Endothelial cell of umbilical vein (primary cell): ENCODE measurements around the gene P2RY13. TPM values are rescaled to one million over a fixed set of nuclear protein-coding genes. Genes with fewer than 3 reads are reported as not detected.

Experiments used
- BruUV-seq: library from RNA; stranded (reverse); fragments of 400-500 nt; replicated peaks from 2 replicates; lab custom pipeline; 2021; lab: Mats Ljungman, UMichigan
- CTCF ChIA-PET: fragments of 300-600, 350-600 bp; sonication (Branson Sonifier 250); formaldehyde crosslinking; loops from one replicate; lab custom pipeline; 2021; ENCODE audit warnings: antibody characterized with exemption, inconsistent platforms; lab: Charles Lee
- POLR2A ChIA-PET: fragments of 300-600, 350-600 bp; sonication (Branson Sonifier 250); formaldehyde crosslinking; loops from one replicate; lab custom pipeline; 2021; ENCODE audit warnings: antibody characterized with exemption, inconsistent platforms; lab: Charles Lee
- DNase-seq: peaks from one replicate; pipeline ENCODE4 v3.0.0-alpha.2; 2011; ENCODE audit warnings: low read depth, low spot score
- FAIRE-seq: peaks from 2 replicates; lab custom pipeline; 2011; peaks lifted over from hg19 to GRCh38; lab: Jason Lieb, UNC
- H2AFZ ChIP-seq: 2 replicates; pipeline ENCODE4 v1.6.0; 2012; ENCODE audit warnings: low read depth, low read length, control low read depth, inconsistent platforms
- H3K27ac ChIP-seq: 2 replicates; pipeline ENCODE4 v1.5.1; 2011; ENCODE audit warnings: low read depth, mild to moderate bottlenecking, control low read depth, low read length, moderate library complexity; ENCODE audit not compliant: insufficient read depth
- H3K27me3 ChIP-seq, 2 experiments: 2 replicates each; pipeline versions ENCODE4 v1.6.0 to v1.6.1; 2011; ENCODE audit warnings: low read length in 2 of 2, mixed read lengths in 1 of 2; ENCODE audit not compliant: control insufficient read depth in 2 of 2, insufficient read depth in 2 of 2
- H3K36me3 ChIP-seq, 2 experiments: 2 replicates in 1 of 2; 3 replicates in 1 of 2; pipeline ENCODE4 v1.5.1; 2011; ENCODE audit warnings: low read length in 2 of 2, mild to moderate bottlenecking in 1 of 2, moderate library complexity in 1 of 2; ENCODE audit not compliant: control insufficient read depth in 2 of 2, insufficient read depth in 2 of 2; ENCODE audit errors: extremely low read depth in 1 of 2
- H3K4me1 ChIP-seq: 3 replicates; pipeline ENCODE4 v1.5.1; 2011; ENCODE audit warnings: mild to moderate bottlenecking, low read length; ENCODE audit not compliant: control insufficient read depth, insufficient read depth; ENCODE audit errors: extremely low read depth
- H3K4me2 ChIP-seq: 2 replicates; pipeline ENCODE4 v1.6.1; 2011; ENCODE audit warnings: low read length, control low read depth, mixed read lengths; ENCODE audit not compliant: insufficient read depth
- H3K4me3 ChIP-seq, 3 experiments: fragments of 200-600 bp in 1 of 3; sonication (generic), shearing (Covaris generic) in 1 of 3; replicated peaks in 1 of 3; 2 replicates each; pipeline ENCODE4 v1.5.1; 2011 to 2016; ENCODE audit warnings: control low read depth in 3 of 3, low read length in 3 of 3, mild to moderate bottlenecking in 2 of 3, inconsistent platforms in 1 of 3, low read depth in 1 of 3, moderate library complexity in 1 of 3; ENCODE audit not compliant: insufficient read depth in 1 of 3
- H3K79me2 ChIP-seq: 2 replicates; pipeline ENCODE4 v1.6.0; 2012; ENCODE audit warnings: low read length, inconsistent platforms; ENCODE audit not compliant: control insufficient read depth, insufficient read depth
- H3K9ac ChIP-seq: replicated peaks from 2 replicates; pipeline ENCODE3; 2011; ENCODE audit warnings: low read length, control low read depth; ENCODE audit not compliant: insufficient read depth; ENCODE audit errors: extremely low read depth
- H3K9me1 ChIP-seq: replicated peaks from 3 replicates; pipeline ENCODE4 v1.6.0; 2011; ENCODE audit warnings: mild to moderate bottlenecking, low read length; ENCODE audit not compliant: control insufficient read depth, insufficient read depth; ENCODE audit errors: extremely low read depth
- H3K9me3 ChIP-seq: replicated peaks from 2 replicates; pipeline ENCODE4 v1.5.1; 2012; ENCODE audit warnings: low read length, inconsistent platforms; ENCODE audit not compliant: control insufficient read depth, insufficient read depth
- H4K20me1 ChIP-seq: replicated peaks from 2 replicates; pipeline ENCODE3; 2011; ENCODE audit warnings: mild to moderate bottlenecking, low read length; ENCODE audit not compliant: control insufficient read depth, insufficient read depth; ENCODE audit errors: extremely low read depth
- EZH2 ChIP-seq: IDR thresholded peaks from 2 replicates; pipeline ENCODE4 v1.6.1; 2012; ENCODE audit warnings: borderline replicate concordance, low read depth, mild to moderate bottlenecking, moderate library complexity, low read length, inconsistent platforms; ENCODE audit not compliant: severe bottlenecking
- FOS ChIP-seq: IDR thresholded peaks from 2 replicates; pipeline ENCODE4 v1.6.1; 2011; ENCODE audit warnings: mild to moderate bottlenecking, low read length, moderate library complexity, borderline replicate concordance; ENCODE audit not compliant: insufficient read depth
- GATA2 ChIP-seq: IDR thresholded peaks from 2 replicates; pipeline ENCODE4 v1.7.0; 2011; ENCODE audit warnings: low read depth, mild to moderate bottlenecking, moderate library complexity, mixed read lengths, low read length; ENCODE audit not compliant: insufficient read length, insufficient read depth
- JUN ChIP-seq: IDR thresholded peaks from 2 replicates; pipeline ENCODE4 v1.6.1; 2011; ENCODE audit warnings: borderline replicate concordance, low read depth; ENCODE audit not compliant: insufficient read length, insufficient read depth
- MYC ChIP-seq: IDR thresholded peaks from one replicate; pipeline ENCODE4 v1.6.1; 2011; ENCODE audit warnings: mild to moderate bottlenecking, low read depth, low read length
- POLR2A ChIP-seq: IDR thresholded peaks from 2 replicates; pipeline ENCODE4 v1.6.1; 2012; ENCODE audit warnings: low read depth, mild to moderate bottlenecking, control low read depth, low read length
- POLR2AphosphoS5 ChIP-seq: IDR thresholded peaks from 2 replicates; pipeline ENCODE4 v1.6.1; 2012; ENCODE audit warnings: low read depth, mild to moderate bottlenecking, control low read depth, low read length, moderate library complexity; ENCODE audit not compliant: insufficient read depth
- dilution Hi-C: fragments of 300-500 bp; cut with MboI; formaldehyde crosslinking; loops from one replicate; pipeline ENCODE4 v1.15.0; 2019; ENCODE audit warnings: low sequenced_read_pairs; ENCODE audit not compliant: extremely low pct_ligation_motif_present
- intact Hi-C: fragments of 100-400 bp; cut with micrococcal nuclease; formaldehyde crosslinking; loops from one replicate; pipeline ENCODE4 v1.10.0; 2022
- polyA plus RNA-seq, 4 experiments: library from polyadenylated mRNA; depleted of rRNA in 3 of 4; stranded (reverse) in 3 of 4; unstranded in 1 of 4; fragments of >200 nt; gene quantifications; 2 replicates each; pipeline versions ENCODE4 v1.2.1 to v1.2.3, GENCODE V29; 2011 to 2012; ENCODE audit warnings: missing spikeins in 1 of 4
- total RNA-seq: library from RNA; stranded (reverse); gene quantifications from 2 replicates; pipeline ENCODE4 v1.2.3, GENCODE V29; 2021
- TF ChIP-seq, protein P1 (sequence below), 2 donors: IDR thresholded peaks; 1 replicate in 1 of 2; 2 replicates in 1 of 2; pipeline ENCODE4 v1.5.1; 2011; ENCODE audit warnings: low read length in 2 of 2, mild to moderate bottlenecking in 2 of 2, moderate library complexity in 2 of 2, control low read depth in 1 of 2, inconsistent platforms in 1 of 2, low read depth in 1 of 2; ENCODE audit not compliant: insufficient read depth in 1 of 2; ENCODE audit errors: extremely low read depth in 1 of 2
- TF ChIP-seq, protein P2 (sequence below): IDR thresholded peaks from 2 replicates; pipeline ENCODE4 v1.6.1; 2011; ENCODE audit not compliant: insufficient read depth, insufficient read length

Gene P2RY13
- total and polyA plus RNA-seq, 2 donors (not counting 3 experiments of a cell fraction or from before 2014, with no cell fraction given) = not detected

DNA sequence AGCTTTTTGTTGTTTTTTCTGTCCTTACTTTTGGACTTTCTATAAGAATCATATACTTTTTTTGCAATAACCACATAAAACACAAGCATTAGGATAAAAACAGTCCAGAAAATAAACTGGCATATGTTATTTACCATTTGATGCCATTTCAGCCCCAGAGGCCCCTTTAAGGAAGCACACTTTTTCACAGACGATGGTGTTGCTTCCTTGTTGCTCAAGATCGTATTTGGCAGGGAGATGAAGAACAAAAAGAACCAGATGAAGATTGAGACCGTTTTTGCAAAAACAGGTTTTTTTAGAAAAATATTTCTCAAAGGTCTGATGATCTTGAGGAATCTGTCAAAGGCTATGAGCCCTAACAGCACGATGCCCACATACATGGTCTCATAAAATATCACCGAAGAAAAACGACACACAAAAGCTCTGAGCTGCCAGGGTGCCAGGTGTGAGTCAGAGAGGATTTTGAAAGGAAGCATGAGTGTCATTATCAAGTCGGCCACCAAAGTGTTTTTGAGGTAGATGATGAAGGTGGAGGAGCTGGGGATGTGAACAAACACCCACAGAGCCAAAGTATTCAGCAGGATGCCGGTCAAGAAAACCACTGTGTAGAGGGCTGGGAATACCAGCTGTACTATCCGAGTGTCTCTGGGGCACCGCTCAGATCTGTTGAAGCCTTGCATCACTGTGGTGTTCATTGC lies 902 bp downstream of the P2RY13 start:
- TF ChIP-seq JUN = no peak
- TF ChIP-seq POLR2AphosphoS5 = no peak
- no peak for TF ChIP-seq FOS
- no peak for TF ChIP-seq EZH2
- TF ChIP-seq, protein P1, sequence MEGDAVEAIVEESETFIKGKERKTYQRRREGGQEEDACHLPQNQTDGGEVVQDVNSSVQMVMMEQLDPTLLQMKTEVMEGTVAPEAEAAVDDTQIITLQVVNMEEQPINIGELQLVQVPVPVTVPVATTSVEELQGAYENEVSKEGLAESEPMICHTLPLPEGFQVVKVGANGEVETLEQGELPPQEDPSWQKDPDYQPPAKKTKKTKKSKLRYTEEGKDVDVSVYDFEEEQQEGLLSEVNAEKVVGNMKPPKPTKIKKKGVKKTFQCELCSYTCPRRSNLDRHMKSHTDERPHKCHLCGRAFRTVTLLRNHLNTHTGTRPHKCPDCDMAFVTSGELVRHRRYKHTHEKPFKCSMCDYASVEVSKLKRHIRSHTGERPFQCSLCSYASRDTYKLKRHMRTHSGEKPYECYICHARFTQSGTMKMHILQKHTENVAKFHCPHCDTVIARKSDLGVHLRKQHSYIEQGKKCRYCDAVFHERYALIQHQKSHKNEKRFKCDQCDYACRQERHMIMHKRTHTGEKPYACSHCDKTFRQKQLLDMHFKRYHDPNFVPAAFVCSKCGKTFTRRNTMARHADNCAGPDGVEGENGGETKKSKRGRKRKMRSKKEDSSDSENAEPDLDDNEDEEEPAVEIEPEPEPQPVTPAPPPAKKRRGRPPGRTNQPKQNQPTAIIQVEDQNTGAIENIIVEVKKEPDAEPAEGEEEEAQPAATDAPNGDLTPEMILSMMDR (IDR thresholded peaks at IDR 0.05; ENCODE audit: extremely low read depth in 1 of 2, insufficient read depth in 1 of 2, low read depth in 1 of 2, low read length in 2 of 2) = no peak
- no peak for TF ChIP-seq MYC
- TF ChIP-seq, protein P2, sequence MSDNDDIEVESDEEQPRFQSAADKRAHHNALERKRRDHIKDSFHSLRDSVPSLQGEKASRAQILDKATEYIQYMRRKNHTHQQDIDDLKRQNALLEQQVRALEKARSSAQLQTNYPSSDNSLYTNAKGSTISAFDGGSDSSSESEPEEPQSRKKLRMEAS = no peak
- TF ChIP-seq GATA2 = no peak
- no peak for TF ChIP-seq POLR2A
- FAIRE-seq (no peak), DNase-seq (no peak)
- H3K9me3 ChIP-seq = no peaks in the 10 kb centered on the region
- no peak overlapping the region for H3K27ac ChIP-seq
- H4K20me1 ChIP-seq = no peaks in the 10 kb centered on the region
- intact Hi-C loops (loop anchor here (5.0 kb wide), 1 partner anchor 161 kb away; no protein-coding TSS in a partner anchor), dilution Hi-C loops (no loop called here)
- no peaks in the 10 kb centered on the region for H3K36me3 ChIP-seq
- no peaks in the 10 kb centered on the region for H3K79me2 ChIP-seq
- H3K4me3 ChIP-seq = no peak overlapping the region
- no peaks in the 10 kb centered on the region for H3K27me3 ChIP-seq
- BruUV-seq = no TSS peak
- no peak overlapping the region for H3K4me2 ChIP-seq
- POLR2A ChIA-PET = no interaction called here
- H2AFZ ChIP-seq = no peak overlapping the region
- H3K9ac ChIP-seq = no peak overlapping the region
- no peaks in the 10 kb centered on the region for H3K9me1 ChIP-seq
- CTCF ChIA-PET = interaction anchor here (0.6 to 1.9 kb wide), 28 partner anchors 11 to 1245 kb away, joined by 3 to 12 read pairs (median 4); no protein-coding TSS in a partner anchor
- no peaks in the 10 kb centered on the region for H3K4me1 ChIP-seq
